K562 (cell line): ENCODE measurements around the gene TCF19. TPM values are rescaled to one million over a fixed set of nuclear protein-coding genes. Genes with fewer than 3 reads are reported as not detected.

Experiments used
- CREM ChIP-seq: IDR thresholded peaks from 2 replicates; pipeline ENCODE4 v1.6.1; 2014; ENCODE audit warnings: antibody characterized with exemption, low read depth
- CXXC5 ChIP-seq: fragments of 250-450 bp; sonication (Bioruptor Pico); IDR thresholded peaks from 2 replicates; pipeline ENCODE4 v1.8.0; 2022; ENCODE audit warnings: inconsistent platforms, mild to moderate bottlenecking, moderate library complexity
- EGR1 ChIP-seq: fragments of 450-650 bp; conservative IDR thresholded peaks from 2 replicates; pipeline ENCODE4 v1.6.1; 2017; ENCODE audit warnings: mild to moderate bottlenecking
- ELF4 ChIP-seq: fragments of 450-650 bp; formaldehyde crosslinking; IDR thresholded peaks from 2 replicates; pipeline ENCODE4 v1.4.0; 2022; ENCODE audit warnings: missing genetic modification characterization
- HDAC2 ChIP-seq: fragments of 450-650 bp; IDR thresholded peaks from 2 replicates; pipeline ENCODE4 v1.6.1; 2016; ENCODE audit warnings: mild to moderate bottlenecking
- HDAC6 ChIP-seq: IDR thresholded peaks from 2 replicates; pipeline ENCODE4 v1.6.1; 2012; ENCODE audit warnings: low read depth, mild to moderate bottlenecking, control low read depth, inconsistent platforms, low read length, moderate library complexity
- KAT8 ChIP-seq: fragments of 450-650 bp; IDR thresholded peaks from 2 replicates; pipeline ENCODE4 v1.6.1; 2016; ENCODE audit warnings: low read depth, mild to moderate bottlenecking
- STAG1 ChIP-seq: sonication (generic); formaldehyde crosslinking; IDR thresholded peaks from 2 replicates; pipeline ENCODE4 v1.5.0; 2020; ENCODE audit warnings: missing genetic modification reagents, borderline replicate concordance
- TGIF2 ChIP-seq: sonication (generic); formaldehyde crosslinking; IDR thresholded peaks from 2 replicates; pipeline ENCODE4 v1.8.1; 2022; ENCODE audit warnings: mild to moderate bottlenecking, missing genetic modification reagents, moderate library complexity
- ZNF24 ChIP-seq: fragments of 450-650 bp; IDR thresholded peaks from 2 replicates; pipeline ENCODE4 v1.6.1; 2016
- polyA plus RNA-seq, 8 experiments: library from polyadenylated mRNA; depleted of rRNA in 4 of 8; stranded (reverse) in 5 of 8; unstranded in 3 of 8; fragments of >200 nt; fragmentation: Nextera tagmentation in 2 of 8; fragmentation: Illumina TruSeq in 1 of 8; extraction: Ambion mirVana in 2 of 8; extraction: Trizol in 1 of 8; gene quantifications; 2 replicates each; pipeline versions ENCODE4 v1.2.1 to v1.2.3, GENCODE V29; 2011 to 2014; ENCODE audit warnings: inconsistent platforms in 1 of 8, missing spikeins in 1 of 8
- total RNA-seq, 7 experiments: library from RNA; depleted of rRNA in 6 of 7; stranded (reverse); fragments of >200 nt in 6 of 7; fragmentation: Illumina TruSeq in 2 of 7; extraction: Trizol in 2 of 7; gene quantifications; 2 replicates each; pipeline versions ENCODE4 v1.2.1 to v1.2.3, GENCODE V29; 2011 to 2021; ENCODE audit warnings: low replicate concordance in 1 of 7
- TF ChIP-seq, protein P1 (sequence below): fragments of 450-650 bp; IDR thresholded peaks from 2 replicates; pipeline ENCODE4 v1.6.1; 2018; ENCODE audit not compliant: partially characterized antibody
- TF ChIP-seq, protein P2 (sequence below): sonication (generic); formaldehyde crosslinking; IDR thresholded peaks from 2 replicates; pipeline ENCODE4 v1.8.0; 2022; ENCODE audit warnings: missing genetic modification reagents, mild to moderate bottlenecking, moderate library complexity, borderline replicate concordance
- TF ChIP-seq, protein P3 (sequence below): sonication (generic); formaldehyde crosslinking; IDR thresholded peaks from 2 replicates; pipeline ENCODE4 v1.9.0; 2022; ENCODE audit warnings: mild to moderate bottlenecking, missing genetic modification reagents
- TF ChIP-seq, protein P4 (sequence below): fragments of 450-650 bp; IDR thresholded peaks from 2 replicates; pipeline ENCODE4 v1.6.1; 2016
- TF ChIP-seq, protein P5 (sequence below): fragments of 450-650 bp; formaldehyde crosslinking; IDR thresholded peaks from 2 replicates; pipeline ENCODE4 v1.4.0; 2020; ENCODE audit warnings: mild to moderate bottlenecking
- TF ChIP-seq, protein P6 (sequence below): fragments of 200-800 bp; sonication (Bioruptor generic); IDR thresholded peaks from 2 replicates; pipeline ENCODE4 v1.6.1; 2017; ENCODE audit warnings: missing genetic modification characterization, missing compliant biosample characterization

Gene TCF19
- total and polyA plus RNA-seq, 9 of the 15 experiments (the other 6 are each of a cell fraction or from before 2014, with no cell fraction given), result 4.2 to 42.5 (median 25.7) TPM

DNA sequence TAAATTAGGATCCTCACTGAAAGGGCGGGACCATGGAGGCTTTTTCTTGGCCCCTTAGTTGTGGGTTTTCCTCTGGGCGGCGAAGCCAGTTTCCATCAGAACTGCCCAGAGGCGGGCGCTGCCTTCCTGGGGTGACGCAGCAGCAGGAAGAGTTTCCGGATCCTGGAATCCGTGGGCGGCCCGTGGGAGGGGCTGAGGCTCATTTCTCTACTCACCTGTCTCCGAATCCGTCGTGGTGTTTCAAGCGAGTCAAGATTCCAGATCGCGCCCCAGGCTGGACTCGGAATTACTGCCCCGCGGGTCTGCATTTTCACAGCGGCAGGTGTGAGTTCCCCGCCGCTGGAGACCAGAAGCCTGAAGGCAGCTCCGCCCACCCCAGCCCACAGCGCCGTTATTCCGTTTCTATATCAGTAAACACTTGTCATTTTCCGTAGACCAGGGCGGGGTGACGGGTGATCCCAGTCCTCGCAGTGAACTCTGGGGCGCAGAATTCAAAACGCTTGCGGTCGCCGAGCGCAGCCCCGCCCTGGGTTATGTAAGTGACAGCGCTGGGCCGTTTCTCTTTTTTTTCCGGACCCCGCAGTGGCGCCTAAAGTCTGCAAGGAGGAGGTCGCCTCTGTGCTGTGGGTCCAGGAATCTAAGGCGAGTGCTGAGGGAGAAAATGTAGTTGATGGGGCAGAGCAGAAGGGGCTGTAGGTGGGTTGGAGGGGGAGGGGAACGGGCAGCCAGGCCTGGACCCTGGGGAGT is 39.3 kb downstream of the TCF19 start (continued):
- TF ChIP-seq, protein P1, sequence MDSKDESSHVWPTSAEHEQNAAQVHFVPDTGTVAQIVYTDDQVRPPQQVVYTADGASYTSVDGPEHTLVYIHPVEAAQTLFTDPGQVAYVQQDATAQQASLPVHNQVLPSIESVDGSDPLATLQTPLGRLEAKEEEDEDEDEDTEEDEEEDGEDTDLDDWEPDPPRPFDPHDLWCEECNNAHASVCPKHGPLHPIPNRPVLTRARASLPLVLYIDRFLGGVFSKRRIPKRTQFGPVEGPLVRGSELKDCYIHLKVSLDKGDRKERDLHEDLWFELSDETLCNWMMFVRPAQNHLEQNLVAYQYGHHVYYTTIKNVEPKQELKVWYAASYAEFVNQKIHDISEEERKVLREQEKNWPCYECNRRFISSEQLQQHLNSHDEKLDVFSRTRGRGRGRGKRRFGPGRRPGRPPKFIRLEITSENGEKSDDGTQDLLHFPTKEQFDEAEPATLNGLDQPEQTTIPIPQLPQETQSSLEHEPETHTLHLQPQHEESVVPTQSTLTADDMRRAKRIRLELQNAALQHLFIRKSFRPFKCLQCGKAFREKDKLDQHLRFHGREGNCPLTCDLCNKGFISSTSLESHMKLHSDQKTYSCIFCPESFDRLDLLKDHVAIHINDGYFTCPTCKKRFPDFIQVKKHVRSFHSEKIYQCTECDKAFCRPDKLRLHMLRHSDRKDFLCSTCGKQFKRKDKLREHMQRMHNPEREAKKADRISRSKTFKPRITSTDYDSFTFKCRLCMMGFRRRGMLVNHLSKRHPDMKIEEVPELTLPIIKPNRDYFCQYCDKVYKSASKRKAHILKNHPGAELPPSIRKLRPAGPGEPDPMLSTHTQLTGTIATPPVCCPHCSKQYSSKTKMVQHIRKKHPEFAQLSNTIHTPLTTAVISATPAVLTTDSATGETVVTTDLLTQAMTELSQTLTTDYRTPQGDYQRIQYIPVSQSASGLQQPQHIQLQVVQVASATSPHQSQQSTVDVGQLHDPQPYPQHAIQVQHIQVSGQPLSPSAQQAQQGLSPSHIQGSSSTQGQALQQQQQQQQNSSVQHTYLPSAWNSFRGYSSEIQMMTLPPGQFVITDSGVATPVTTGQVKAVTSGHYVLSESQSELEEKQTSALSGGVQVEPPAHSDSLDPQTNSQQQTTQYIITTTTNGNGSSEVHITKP, result peak; percentile 59
- TF ChIP-seq, protein P2, sequence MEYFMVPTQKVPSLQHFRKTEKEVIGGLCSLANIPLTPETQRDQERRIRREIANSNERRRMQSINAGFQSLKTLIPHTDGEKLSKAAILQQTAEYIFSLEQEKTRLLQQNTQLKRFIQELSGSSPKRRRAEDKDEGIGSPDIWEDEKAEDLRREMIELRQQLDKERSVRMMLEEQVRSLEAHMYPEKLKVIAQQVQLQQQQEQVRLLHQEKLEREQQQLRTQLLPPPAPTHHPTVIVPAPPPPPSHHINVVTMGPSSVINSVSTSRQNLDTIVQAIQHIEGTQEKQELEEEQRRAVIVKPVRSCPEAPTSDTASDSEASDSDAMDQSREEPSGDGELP (CRISPR knock-in tag), result peak; percentile 86
- TF ChIP-seq STAG1 (CRISPR knock-in tag) (no peak), KAT8 (no peak), HDAC2 (0 out of 2 replicates have a peak, but pooled peaks have one; percentile 7), ZNF24 (no peak), CREM (peak; percentile 75; the same call in 1 of the 2 replicates), TGIF2 (CRISPR knock-in tag) (no peak), HDAC6 (no peak), ELF4 (CRISPR knock-in tag) (0 out of 2 replicates have a peak, but pooled peaks have one; percentile 34), CXXC5 (CRISPR knock-in tag) (peak; percentile 100), EGR1 (peak; percentile 98)
- TF ChIP-seq, protein P3, sequence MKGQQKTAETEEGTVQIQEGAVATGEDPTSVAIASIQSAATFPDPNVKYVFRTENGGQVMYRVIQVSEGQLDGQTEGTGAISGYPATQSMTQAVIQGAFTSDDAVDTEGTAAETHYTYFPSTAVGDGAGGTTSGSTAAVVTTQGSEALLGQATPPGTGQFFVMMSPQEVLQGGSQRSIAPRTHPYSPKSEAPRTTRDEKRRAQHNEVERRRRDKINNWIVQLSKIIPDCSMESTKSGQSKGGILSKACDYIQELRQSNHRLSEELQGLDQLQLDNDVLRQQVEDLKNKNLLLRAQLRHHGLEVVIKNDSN (CRISPR knock-in tag), result no peak
- TF ChIP-seq, protein P4, sequence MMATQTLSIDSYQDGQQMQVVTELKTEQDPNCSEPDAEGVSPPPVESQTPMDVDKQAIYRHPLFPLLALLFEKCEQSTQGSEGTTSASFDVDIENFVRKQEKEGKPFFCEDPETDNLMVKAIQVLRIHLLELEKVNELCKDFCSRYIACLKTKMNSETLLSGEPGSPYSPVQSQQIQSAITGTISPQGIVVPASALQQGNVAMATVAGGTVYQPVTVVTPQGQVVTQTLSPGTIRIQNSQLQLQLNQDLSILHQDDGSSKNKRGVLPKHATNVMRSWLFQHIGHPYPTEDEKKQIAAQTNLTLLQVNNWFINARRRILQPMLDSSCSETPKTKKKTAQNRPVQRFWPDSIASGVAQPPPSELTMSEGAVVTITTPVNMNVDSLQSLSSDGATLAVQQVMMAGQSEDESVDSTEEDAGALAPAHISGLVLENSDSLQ, result peak; percentile 93
- TF ChIP-seq, protein P5, sequence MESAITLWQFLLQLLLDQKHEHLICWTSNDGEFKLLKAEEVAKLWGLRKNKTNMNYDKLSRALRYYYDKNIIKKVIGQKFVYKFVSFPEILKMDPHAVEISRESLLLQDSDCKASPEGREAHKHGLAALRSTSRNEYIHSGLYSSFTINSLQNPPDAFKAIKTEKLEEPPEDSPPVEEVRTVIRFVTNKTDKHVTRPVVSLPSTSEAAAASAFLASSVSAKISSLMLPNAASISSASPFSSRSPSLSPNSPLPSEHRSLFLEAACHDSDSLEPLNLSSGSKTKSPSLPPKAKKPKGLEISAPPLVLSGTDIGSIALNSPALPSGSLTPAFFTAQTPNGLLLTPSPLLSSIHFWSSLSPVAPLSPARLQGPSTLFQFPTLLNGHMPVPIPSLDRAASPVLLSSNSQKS (CRISPR knock-in tag), result no peak
- TF ChIP-seq, protein P6, sequence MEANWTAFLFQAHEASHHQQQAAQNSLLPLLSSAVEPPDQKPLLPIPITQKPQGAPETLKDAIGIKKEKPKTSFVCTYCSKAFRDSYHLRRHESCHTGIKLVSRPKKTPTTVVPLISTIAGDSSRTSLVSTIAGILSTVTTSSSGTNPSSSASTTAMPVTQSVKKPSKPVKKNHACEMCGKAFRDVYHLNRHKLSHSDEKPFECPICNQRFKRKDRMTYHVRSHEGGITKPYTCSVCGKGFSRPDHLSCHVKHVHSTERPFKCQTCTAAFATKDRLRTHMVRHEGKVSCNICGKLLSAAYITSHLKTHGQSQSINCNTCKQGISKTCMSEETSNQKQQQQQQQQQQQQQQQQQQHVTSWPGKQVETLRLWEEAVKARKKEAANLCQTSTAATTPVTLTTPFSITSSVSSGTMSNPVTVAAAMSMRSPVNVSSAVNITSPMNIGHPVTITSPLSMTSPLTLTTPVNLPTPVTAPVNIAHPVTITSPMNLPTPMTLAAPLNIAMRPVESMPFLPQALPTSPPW (CRISPR knock-in tag), result peak; percentile 89
